Measurements from ENCODE around the gene WNK1. TPM values are rescaled to one million over a fixed set of nuclear protein-coding genes. Genes with fewer than 3 reads are reported as not detected.

The WNK1 gene
- total RNA-seq, 2 experiments from 2014 or later = 142 to 143 TPM

- intact Hi-C loops (cut with micrococcal nuclease) = no loop called here
- TF ChIP-seq, protein P1, sequence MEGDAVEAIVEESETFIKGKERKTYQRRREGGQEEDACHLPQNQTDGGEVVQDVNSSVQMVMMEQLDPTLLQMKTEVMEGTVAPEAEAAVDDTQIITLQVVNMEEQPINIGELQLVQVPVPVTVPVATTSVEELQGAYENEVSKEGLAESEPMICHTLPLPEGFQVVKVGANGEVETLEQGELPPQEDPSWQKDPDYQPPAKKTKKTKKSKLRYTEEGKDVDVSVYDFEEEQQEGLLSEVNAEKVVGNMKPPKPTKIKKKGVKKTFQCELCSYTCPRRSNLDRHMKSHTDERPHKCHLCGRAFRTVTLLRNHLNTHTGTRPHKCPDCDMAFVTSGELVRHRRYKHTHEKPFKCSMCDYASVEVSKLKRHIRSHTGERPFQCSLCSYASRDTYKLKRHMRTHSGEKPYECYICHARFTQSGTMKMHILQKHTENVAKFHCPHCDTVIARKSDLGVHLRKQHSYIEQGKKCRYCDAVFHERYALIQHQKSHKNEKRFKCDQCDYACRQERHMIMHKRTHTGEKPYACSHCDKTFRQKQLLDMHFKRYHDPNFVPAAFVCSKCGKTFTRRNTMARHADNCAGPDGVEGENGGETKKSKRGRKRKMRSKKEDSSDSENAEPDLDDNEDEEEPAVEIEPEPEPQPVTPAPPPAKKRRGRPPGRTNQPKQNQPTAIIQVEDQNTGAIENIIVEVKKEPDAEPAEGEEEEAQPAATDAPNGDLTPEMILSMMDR (IDR thresholded peaks at IDR 0.05) = no peak
- Mint-ChIP-seq H3K27ac (no peak overlapping the region), H3K9me3 (peaks cover 6% of the 10 kb centered on the region), H3K27me3 (no peaks in the 10 kb centered on the region), H3K4me3 (no peak overlapping the region), H3K36me3 (ENCODE audit: low read depth) (peaks cover 35% of the 10 kb centered on the region), H3K4me1 (ENCODE audit: low read depth) (peaks cover 53% of the 10 kb centered on the region)
- CTCF ChIA-PET = interaction anchor here (1.1 to 5.6 kb wide), 6 partner anchors 12 to 244 kb away, joined by 3 to 69 read pairs (median 15); no protein-coding TSS in a partner anchor
- POLR2A ChIA-PET = no interaction called here
- ATAC-seq (no peak), DNase-seq (no peak)
These were observed 66.4 kb downstream of the WNK1 start for GRCh38 chr12:818733-819132.

- Mint-ChIP-seq H3K4me3 (no peak overlapping the region), H3K4me1 (ENCODE audit: low read depth) (peaks cover 58% of the 10 kb centered on the region), H3K27me3 (no peaks in the 10 kb centered on the region), H3K9me3 (peaks cover 6% of the 10 kb centered on the region), H3K36me3 (ENCODE audit: low read depth) (peaks cover 30% of the 10 kb centered on the region), H3K27ac (no peak overlapping the region)
- TF ChIP-seq, protein P1 (IDR thresholded peaks at IDR 0.05) = no peak
- ATAC-seq (no peak), DNase-seq (peak; percentile 20)
- ChIA-PET CTCF (interaction anchor here (0.9 kb wide), 1 partner anchor 66 kb away, joined by 3 read pairs; no protein-coding TSS in a partner anchor), POLR2A (no interaction called here)
- intact Hi-C loops (cut with micrococcal nuclease) = no loop called here
These were observed 68.0 kb downstream of the WNK1 start for GRCh38 chr12:820336-820735.

DNA sequence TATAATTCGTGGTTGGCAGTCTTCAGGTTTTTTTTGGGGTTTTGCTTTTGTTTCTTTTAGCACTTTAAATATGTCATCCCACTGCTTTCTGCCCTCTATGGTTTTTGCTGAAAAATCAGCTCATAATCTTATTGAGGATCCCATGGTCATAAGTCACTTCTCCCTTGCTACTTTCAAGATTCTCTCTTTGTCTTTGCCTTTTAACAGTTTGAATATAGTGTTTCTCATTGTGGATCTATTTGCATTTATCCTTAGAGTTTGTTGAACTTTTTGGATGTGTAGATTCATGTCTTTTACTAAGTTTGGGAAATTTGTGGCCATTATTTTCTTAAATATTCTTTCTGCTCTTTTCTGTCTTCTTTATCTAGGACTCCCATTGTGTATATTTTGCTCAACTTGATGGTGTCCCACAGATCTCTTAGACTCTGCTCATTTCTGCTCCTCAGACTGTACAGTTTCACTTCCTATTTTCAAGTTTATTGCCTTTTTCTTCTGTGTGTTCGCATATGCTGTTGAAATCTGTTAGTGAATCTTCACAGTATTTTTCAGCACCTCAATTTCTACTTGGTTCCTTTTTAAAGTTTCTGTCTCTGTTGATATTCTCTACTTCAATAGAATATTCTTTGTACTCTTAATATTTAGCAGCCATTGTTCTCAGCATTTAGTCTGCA lies 70.8 kb downstream of the WNK1 start:
- Mint-ChIP-seq H3K4me3 (no peak overlapping the region), H3K9me3 (peaks cover 6% of the 10 kb centered on the region), H3K27ac (peak overlapping the region; percentile 57), H3K4me1 (ENCODE audit: low read depth) (peaks cover 57% of the 10 kb centered on the region), H3K36me3 (ENCODE audit: low read depth) (peaks cover 28% of the 10 kb centered on the region), H3K27me3 (no peaks in the 10 kb centered on the region)
- ChIA-PET CTCF (interaction anchor here (0.8 to 2.3 kb wide), 5 partner anchors 9 to 253 kb away, joined by 3 to 8 read pairs (median 4); no protein-coding TSS in a partner anchor), POLR2A (no interaction called here)
- no peak for ATAC-seq
- TF ChIP-seq, protein P1 (IDR thresholded peaks at IDR 0.05) = no peak
- DNase-seq = no peak
- intact Hi-C loops (cut with micrococcal nuclease) = no loop called here

DNA sequence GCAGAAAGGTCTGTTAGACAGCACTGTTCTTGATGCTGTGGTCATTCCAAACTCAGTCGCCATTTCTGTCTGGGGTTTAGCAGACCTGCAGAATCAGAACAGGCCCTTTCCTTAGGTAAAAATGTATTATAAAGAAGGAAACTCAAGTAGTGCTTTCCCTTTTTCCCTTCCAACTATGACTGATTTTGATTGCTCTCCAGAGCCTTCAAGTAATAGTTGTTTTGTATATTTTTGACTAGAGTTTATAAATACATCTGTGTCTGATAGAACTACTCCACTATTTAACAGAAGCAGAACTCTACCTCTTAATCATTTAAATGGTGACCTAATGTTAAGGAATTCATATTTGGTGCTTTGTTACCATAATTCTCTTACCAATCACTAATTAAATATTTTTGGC lies 74.0 kb downstream of the WNK1 start:
- Mint-ChIP-seq H3K4me1 (ENCODE audit: low read depth) (peaks cover 51% of the 10 kb centered on the region), H3K4me3 (no peak overlapping the region), H3K27ac (no peak overlapping the region), H3K9me3 (peaks cover 6% of the 10 kb centered on the region), H3K36me3 (ENCODE audit: low read depth) (peaks cover 34% of the 10 kb centered on the region), H3K27me3 (no peaks in the 10 kb centered on the region)
- intact Hi-C loops (cut with micrococcal nuclease) = no loop called here
- TF ChIP-seq, protein P1 (IDR thresholded peaks at IDR 0.05) = no peak
- ChIA-PET CTCF (no interaction called here), POLR2A (no interaction called here)
- ATAC-seq = no peak
- DNase-seq = no peak

- ChIA-PET POLR2A (no interaction called here), CTCF (interaction anchor here (6.6 kb wide), 1 partner anchor 12 kb away, joined by 32 read pairs; no protein-coding TSS in a partner anchor)
- intact Hi-C loops (cut with micrococcal nuclease) = no loop called here
- no peaks in the 10 kb centered on the region for H3K27me3 Mint-ChIP-seq
- H3K4me3 Mint-ChIP-seq = no peak overlapping the region
- peaks cover 28% of the 10 kb centered on the region for H3K36me3 Mint-ChIP-seq (ENCODE audit: low read depth)
- ATAC-seq = no peak
- no peak for DNase-seq
- H3K4me1 Mint-ChIP-seq (ENCODE audit: low read depth) = peaks cover 38% of the 10 kb centered on the region
- peak overlapping the region; percentile 38 for H3K27ac Mint-ChIP-seq
- H3K9me3 Mint-ChIP-seq = no peaks in the 10 kb centered on the region
- TF ChIP-seq, protein P1 (IDR thresholded peaks at IDR 0.05) = no peak
These were observed 76.5 kb downstream of the WNK1 start for GRCh38 chr12:828726-829395.
